Cerebellar cortex (tissue), 1 donor: Measurements from ENCODE around the gene NGFR.

ENCODE experiments used
- DNase-seq: peaks from one replicate; pipeline ENCODE4 v3.0.0-alpha.2; 2015; ENCODE audit warnings: low spot score

NGFR gene

DNA sequence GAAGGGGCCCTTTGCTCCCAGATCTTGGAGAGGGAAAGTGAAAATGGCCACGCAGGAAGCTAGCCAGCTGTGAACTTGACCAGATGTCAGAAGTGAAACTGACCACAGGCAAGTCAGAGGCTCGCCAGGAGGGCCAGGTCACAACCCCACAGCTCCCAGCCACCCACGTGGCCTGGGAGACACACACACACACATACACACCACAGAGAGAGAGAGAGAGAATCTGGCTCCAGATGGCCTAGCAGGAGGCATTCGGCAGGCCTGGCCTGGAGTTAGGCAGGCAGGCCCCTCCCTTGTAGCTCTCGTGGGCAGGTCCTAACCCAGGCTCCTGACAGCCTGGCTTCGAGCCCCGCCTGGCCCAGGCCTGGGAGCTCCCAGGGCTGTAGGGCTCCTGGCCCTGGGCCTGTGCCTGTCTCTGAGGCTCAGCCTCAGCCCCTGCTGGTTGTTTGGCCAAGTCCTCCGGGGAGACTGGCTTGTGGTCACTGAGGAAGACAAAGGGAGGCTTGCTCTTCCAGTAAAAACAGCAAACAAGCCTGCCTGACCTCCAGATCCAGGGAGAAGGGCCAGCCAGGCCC is 20.2 kb downstream of the NGFR start:
- DNase-seq = peak; percentile 97

- DNase-seq = no peak
These were observed 21.1 kb downstream of the NGFR start for GRCh38 chr17:49516180-49516579.

DNA sequence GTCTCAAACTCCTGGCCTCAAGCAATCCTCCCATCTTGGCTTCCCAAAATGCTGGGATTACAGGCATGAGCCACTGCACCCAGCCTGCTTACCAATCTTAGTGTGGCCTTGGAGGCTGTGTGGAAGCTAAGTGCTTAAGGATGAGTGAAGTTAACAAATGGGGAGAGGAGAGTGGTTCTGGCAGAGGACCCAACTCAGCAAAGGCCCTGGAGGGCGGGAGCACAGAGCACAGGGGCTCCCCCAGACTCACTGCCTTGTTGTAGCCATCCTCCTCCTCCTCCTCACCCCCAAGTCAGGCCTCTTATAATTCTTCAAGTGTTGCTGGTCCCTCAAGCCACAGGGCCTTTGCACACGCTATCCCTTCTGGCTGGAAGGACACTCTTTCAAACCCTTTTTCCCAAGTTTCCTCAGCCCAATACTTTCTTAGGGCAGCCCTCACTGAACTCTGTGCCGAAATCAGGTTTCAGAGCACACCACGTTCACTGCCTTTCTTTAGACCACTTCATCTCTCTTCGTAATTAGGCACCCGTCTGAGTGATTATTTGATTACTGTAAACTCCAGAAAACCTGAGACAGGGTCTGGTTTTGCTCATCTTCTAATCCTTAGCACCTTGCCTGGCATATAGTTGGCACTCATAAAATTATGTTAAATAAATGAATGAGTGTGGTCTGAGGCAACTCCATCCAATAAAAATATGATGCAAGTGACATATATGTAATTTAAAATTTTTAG is 23.4 kb downstream of the NGFR start:
- DNase-seq = no peak

GRCh38 chr17:49519781-49520180 is 24.7 kb downstream of the NGFR start:
- DNase-seq = no peak

DNA sequence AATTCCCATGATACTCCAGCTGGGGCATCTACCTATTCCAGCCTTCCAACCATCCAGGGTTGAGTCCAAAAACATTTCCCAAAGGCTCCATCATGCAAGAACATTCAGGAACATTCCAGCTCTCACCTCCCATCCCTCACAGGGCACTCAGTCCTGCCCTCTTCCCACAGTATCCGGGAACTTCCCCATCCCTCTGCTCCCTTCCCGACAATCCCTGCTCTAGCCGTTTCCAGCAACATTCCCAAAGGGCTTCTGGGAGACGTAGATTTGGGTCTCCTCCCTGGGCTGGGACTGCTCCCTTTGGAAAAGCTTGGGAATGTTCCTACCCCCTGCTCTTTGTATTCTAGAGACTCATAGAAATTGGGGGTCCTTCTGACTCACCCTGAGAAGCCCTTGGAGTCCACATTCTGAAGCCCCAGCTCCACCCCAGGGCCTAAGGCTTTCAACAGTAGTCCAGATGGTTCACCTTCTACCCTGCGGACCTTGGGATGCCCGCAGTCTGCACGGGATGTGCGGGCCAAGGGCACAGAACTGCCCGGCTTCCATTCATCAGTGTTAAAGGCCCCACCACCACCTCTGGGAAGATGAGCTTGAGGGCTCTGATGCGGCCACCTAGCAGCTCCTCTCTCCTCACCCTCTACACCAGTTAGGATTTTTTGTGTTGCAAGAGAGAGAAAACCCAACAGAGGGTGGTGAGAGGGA is 25.4 kb downstream of the NGFR start:
- no peak for DNase-seq

GRCh38 chr17:49521088-49521450 is 26.0 kb downstream of the NGFR start:
- no peak for DNase-seq

- DNase-seq = no peak
These were observed 26.6 kb downstream of the NGFR start for GRCh38 chr17:49521471-49522356.

DNA sequence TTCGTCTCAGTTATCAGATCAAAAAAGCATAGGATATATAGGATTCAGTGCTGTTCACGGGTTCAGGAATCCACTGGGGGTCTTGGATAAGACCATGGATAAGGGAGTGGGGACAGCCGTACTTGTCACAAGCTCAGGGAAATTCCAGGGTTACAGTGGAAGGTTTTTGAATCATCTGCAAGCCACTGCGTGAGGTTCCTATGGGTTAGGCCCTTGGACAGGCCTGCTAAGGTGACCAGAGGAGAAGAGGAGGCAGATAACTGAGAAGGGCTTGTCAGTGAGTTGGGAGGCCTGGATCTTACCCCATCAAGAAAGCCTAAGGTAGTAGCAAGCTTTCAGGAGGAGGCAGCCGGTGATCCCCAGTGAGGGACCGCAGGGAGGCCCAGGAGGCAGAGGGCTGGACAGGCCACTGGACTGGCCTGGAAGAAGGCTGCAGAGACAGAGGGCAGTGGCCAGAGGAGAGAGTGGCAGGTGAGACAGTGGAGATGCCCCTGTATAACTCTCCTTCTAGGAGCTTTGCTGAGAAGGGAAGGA is 27.3 kb downstream of the NGFR start:
- no peak for DNase-seq

DNA sequence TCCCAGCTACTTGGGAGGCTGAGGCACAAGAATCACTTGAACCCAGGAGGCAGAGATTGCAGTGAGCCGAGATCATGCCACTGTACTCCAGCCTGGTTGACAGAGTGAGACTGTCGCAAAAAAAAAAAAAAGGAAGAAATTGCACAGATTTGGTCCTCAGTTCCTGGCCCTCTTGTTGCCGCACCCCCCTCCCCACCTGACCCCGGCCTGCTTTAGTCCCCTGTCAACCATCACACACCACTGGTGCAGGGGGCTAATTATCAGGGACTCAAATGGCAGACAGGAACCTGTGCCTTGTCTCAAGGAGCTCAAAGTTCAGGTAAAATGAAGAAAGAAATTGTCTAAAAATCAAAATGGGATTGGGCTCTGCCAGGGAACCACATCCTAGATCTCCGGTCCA is 28.1 kb downstream of the NGFR start:
- DNase-seq = no peak

DNA sequence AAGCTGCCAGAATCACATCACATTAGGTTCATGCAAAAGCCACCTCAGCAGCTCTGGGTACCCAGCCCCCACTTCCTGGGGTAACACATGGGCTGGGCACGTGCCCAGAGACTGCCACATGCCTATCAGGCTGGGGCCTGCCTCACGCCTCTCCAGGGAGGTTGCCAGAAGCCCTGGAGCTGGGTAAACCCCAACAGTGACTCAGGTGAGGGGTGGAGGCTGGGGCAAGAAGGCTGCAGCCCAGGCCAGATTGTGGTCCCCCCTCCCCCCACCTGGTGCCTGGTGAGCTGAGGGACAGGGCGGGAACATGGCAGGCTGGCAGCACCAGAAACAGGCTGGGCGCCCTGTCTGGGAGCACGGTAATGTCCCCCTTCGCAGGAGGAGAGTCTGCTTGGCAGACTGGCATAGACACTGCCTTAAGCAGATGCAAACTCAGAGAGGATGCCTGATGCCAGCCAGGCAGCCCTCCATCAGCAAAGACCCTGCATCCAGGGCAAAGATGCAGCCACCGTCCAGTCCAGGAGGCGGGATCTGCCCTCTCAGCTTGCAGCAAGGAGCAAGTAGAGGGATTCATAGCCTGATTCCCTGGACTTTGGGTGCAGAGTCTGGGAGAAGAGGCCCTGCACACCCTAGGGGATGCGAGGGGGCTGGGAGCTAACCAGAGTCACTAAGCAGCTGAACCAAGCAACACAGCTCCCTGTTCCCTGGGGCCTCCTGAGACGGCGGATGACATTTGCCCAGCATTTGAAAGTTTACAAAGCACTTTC is 28.8 kb downstream of the NGFR start:
- DNase-seq = peak; percentile 41

DNA sequence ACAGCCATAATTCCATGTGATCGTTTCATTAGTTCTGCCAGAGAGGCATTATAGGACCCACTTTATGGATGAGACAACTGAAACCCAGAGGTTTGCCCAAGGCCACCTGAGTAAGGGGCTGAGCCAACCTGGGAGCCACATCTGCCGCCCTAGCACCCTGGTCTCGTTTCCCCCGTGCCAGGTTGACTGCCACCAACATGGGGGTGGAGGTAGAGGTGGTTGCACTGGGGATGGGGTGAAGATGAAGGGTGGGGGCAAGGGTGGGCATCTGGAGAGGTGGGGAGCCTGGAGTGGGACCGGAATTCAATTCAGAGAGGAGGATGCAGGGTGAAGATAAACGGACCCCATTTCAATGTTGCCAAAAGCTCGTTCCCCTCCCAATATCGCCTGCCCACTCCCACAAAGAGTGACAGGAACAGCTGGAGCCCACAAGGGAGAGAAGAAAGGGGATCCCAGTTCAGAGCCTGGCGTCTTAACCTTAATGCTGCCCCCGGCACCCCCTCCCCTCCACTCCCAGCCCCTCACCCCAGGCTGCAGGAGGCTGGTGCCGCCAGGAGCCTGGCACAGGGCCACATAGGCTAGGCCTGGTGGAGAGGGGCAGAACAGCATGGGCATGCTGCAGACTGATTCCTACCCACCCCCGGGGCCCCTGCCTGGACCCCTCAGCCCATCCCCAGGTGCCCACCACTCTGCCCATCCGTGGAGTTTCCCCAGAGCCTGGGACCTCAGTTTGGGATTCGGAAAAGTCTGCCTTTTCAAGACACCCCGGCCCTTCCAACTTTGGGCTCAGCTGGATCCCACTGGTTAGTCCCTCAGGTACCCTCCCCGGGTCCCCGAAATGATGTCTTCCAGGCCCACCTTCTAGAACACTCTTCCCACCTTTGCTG is 29.6 kb downstream of the NGFR start:
- DNase-seq = no peak

- peak; percentile 96 for DNase-seq
These were observed 31.0 kb downstream of the NGFR start for GRCh38 chr17:49525831-49526741.

DNA sequence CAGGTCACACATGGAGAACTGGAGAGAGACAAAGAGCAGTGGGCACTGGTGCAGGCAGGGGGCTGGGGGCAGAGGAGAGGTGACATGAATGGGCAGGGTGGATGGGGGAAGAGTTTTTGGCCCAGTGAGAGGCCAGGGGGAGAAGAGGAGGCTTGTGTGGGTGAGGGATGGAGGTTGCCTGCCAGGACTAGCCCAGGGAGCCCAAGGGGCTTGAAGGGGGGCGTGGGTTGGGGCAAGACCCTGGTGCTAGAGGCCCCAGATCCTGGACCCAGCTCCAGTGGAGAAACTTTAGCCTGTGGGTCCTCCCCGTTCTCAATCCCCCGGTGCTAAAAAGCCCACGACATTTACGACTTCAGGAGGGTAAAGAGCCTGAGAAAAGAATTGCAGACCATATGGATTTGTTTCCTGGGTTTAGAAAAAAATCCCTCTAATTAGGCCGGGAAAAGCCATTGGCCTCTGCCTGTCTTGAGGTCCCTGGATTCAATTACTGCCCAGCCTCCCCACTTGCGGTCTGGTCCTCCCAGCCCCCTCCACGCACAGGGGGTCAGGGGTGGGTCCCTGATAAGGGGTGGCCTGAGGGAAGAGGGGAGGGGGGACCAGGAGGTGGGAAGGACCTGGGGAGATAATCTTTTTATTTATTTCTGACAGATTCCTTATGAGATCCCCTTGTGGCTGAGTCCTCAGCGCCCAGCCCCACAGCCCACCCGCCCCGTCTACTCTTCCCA is 33.0 kb downstream of the NGFR start:
- no peak for DNase-seq

DNA sequence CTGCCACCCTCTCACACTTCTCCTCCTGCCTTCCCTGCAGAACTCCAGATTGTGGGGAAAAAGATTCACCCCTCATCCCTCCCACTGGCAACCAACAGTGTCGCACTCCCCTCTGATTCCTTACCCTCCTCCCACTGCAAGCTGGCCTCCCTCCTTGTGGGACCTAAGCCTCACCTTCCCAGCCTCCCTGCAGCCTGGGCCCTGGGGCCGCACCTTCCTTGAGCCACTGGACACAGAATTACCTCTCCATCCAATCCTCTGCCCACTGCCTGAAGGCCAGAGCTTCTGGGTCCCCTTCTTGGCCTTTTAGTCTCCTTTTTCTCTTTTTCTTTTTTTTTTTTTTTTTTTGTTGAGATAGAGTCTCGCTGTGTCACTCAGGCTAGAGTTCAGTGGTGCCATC is 33.9 kb downstream of the NGFR start:
- DNase-seq = no peak

DNA sequence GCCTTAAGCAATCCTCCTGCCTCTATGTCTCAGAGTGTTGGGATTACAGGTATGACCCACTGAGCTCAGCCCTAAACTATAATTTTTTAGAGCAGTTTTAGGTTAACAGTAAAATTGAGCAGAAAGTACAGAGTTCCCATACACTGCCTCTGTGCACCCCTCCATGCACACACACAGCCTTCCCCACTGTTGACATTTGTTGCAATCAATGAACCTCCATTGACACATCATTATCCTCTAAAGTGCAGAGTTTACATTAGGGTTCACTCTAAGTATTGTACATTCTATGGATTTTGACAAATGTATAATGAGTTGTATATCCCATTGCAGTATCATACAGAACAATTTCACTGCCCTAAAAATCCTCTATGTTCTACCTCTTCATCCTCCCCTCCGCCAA is 35.0 kb downstream of the NGFR start:
- DNase-seq = no peak

- no peak for DNase-seq
These were observed 48.8 kb downstream of the NGFR start for GRCh38 chr17:49543860-49544259.

GRCh38 chr17:49545007-49545660 is 50.0 kb downstream of the NGFR start:
- no peak for DNase-seq
